Mesendoderm (in vitro differentiated cells): Measurements from ENCODE around the gene PCYOX1L.
A peak's percentile ranks its signal among the peaks of the same experiment; 100 is the strongest.

Experiments
- DNase-seq: peaks from one replicate; pipeline ENCODE4 v3.0.0; 2013
- H2AK5ac ChIP-seq: 2 replicates; pipeline ENCODE4 v1.6.1; 2013; ENCODE audit warnings: low read length, inconsistent platforms
- H2BK120ac ChIP-seq: 2 replicates; pipeline ENCODE4 v1.6.1; 2013; ENCODE audit warnings: low read depth, mild to moderate bottlenecking, low read length, moderate library complexity, mixed read lengths
- H2BK15ac ChIP-seq: replicated peaks from 2 replicates; pipeline ENCODE4 v1.6.1; 2013; ENCODE audit warnings: low read depth, mild to moderate bottlenecking, moderate library complexity
- H2BK5ac ChIP-seq: 2 replicates; pipeline ENCODE4 v1.6.1; 2013; ENCODE audit warnings: low read length, inconsistent platforms
- H3K18ac ChIP-seq: 2 replicates; pipeline ENCODE4 v1.6.1; 2013; ENCODE audit warnings: mild to moderate bottlenecking, low read length, mixed read lengths
- H3K23ac ChIP-seq: one replicate; pipeline ENCODE4 v1.6.1; 2013; ENCODE audit warnings: low read length
- H3K27ac ChIP-seq: 2 replicates; pipeline ENCODE4 v1.5.1; 2013; ENCODE audit warnings: low read depth, mild to moderate bottlenecking, inconsistent platforms, low read length, moderate library complexity
- H3K27me3 ChIP-seq: 2 replicates; pipeline ENCODE4 v1.6.1; 2013; ENCODE audit warnings: low read length, control low read depth, mild to moderate bottlenecking, inconsistent platforms; ENCODE audit not compliant: insufficient read depth, poor library complexity
- H3K36me3 ChIP-seq: 2 replicates; pipeline ENCODE4 v1.6.1; 2013; ENCODE audit warnings: low read length, inconsistent platforms; ENCODE audit not compliant: control insufficient read depth, insufficient read depth
- H3K4ac ChIP-seq: one replicate; pipeline ENCODE4 v1.6.1; 2013; ENCODE audit warnings: low read depth, mild to moderate bottlenecking, low read length, moderate library complexity
- H3K4me1 ChIP-seq: 2 replicates; pipeline ENCODE4 v1.6.1; 2013; ENCODE audit warnings: low read depth, low read length, inconsistent platforms; ENCODE audit not compliant: control insufficient read depth
- H3K4me2 ChIP-seq: 2 replicates; pipeline ENCODE4 v1.6.1; 2013; ENCODE audit warnings: low read length
- H3K4me3 ChIP-seq: 2 replicates; pipeline ENCODE4 v1.5.1; 2013; ENCODE audit warnings: mild to moderate bottlenecking, low read length
- H3K56ac ChIP-seq: one replicate; pipeline ENCODE4 v1.6.1; 2013; ENCODE audit warnings: low read length
- H3K79me1 ChIP-seq: 2 replicates; pipeline ENCODE4 v1.6.1; 2013; ENCODE audit warnings: low read length, inconsistent platforms
- H3K79me2 ChIP-seq: 2 replicates; pipeline ENCODE4 v1.6.1; 2013; ENCODE audit warnings: mild to moderate bottlenecking, low read length; ENCODE audit not compliant: control insufficient read depth, insufficient read depth
- H3K9ac ChIP-seq: 2 replicates; pipeline ENCODE4 v1.6.1; 2013; ENCODE audit warnings: low read length, inconsistent platforms
- H4K5ac ChIP-seq: one replicate; pipeline ENCODE4 v1.6.1; 2013; ENCODE audit warnings: low read length
- H4K8ac ChIP-seq: one replicate; pipeline ENCODE4 v1.6.1; 2013; ENCODE audit warnings: low read depth, mild to moderate bottlenecking, control low read depth, low read length, moderate library complexity
- WGBS: extraction: QIAGEN DNeasy Blood & Tissue Kit; methylation state at CpG from one replicate; pipeline ENCODE4 v1.1.7; 2013; ENCODE audit warnings: low lambda C conversion rate, missing lambda C conversion rate; ENCODE audit not compliant: insufficient coverage; ENCODE audit errors: extremely low coverage; 5-methylcytosine and 5-hydroxymethylcytosine counted together

PCYOX1L gene

DNA sequence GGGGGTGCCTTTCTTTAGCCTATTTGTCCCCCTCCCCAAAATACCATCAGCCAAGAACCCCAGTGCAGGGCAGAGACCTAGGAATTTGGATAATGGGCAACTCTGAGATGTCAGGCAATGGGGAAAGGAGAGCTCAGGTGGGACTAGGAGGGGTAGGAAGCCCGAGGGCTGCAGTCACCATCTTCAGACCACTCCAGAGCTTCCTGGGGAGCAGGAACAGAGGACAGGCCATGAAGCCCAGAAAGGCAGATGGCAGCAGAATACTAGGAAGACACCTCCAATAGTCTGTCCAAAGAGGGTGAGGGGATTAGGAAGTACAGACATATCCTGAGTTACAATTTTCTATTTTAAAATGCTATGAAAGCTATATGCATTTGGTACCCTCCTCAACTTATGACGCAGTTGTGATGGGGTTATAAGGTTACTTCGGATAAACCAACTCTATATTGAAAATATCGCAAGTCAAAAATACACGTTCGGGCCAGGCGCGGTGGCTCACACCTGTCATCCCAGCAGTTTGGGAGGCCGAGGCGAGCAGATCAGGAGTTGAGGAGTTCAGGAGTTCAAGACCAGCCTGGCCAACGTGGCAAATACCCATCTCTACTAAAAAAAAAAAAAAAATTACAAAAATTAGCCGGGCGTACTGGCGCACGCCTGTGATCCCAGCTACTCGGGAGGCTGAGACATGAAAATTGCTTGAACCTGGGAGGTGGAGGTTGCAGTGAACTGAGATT lies 55.8 kb downstream of the PCYOX1L start:
- no peak overlapping the region for H2AK5ac ChIP-seq
- no peak overlapping the region for H3K4ac ChIP-seq
- peaks cover 17% of the 10 kb centered on the region for H3K4me1 ChIP-seq
- no peak overlapping the region for H4K5ac ChIP-seq
- H3K4me2 ChIP-seq, result no peak overlapping the region
- no CpG with 5 or more reads among the region's 16 CpGs for WGBS
- H3K56ac ChIP-seq, result no peak overlapping the region
- H2BK15ac ChIP-seq, result no peak overlapping the region
- H3K79me2 ChIP-seq, result no peaks in the 10 kb centered on the region
- no peak overlapping the region for H2BK120ac ChIP-seq
- no peak overlapping the region for H3K27ac ChIP-seq
- no peaks in the 10 kb centered on the region for H3K36me3 ChIP-seq
- H4K8ac ChIP-seq, result no peak overlapping the region
- H3K79me1 ChIP-seq, result no peaks in the 10 kb centered on the region
- no peak overlapping the region for H3K23ac ChIP-seq
- H2BK5ac ChIP-seq, result no peak overlapping the region
- H3K27me3 ChIP-seq, result no peaks in the 10 kb centered on the region
- no peak overlapping the region for H3K4me3 ChIP-seq
- no peak overlapping the region for H3K18ac ChIP-seq
- no peak overlapping the region for H3K9ac ChIP-seq
- DNase-seq, result no peak

DNA sequence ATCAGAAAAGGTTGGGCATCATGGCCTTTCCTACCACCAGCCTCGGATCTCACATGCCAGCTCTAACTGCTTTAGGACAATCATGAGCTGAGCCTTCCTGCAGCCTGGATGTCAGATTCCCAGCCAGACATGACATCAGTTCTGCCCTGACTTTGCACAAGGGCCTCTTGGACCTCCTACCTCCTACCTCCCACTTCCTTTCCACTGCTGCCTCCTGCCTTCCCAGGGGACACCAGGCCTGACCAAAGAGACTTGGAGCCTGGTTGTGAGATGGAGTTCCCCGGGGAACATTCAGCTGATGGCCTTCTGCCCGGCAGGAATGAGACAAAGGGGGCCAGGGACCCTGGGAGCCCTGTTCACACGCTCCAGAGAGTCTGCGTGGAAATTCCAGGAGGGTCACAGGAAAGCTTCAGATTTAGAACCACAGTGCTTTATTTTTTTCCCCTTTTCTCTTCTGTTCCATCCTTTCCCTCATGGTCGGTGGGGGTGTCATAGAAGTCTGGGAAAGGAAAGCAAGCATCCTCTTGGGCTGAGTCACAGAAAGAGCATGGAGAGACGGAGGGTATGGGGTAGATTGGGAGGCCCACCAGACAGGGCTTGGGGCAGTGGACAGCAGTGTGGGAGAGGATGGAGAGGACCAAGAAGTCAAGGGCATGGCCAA lies 56.7 kb downstream of the PCYOX1L start:
- Histone ChIP-seq H4K5ac (no peak overlapping the region), H3K79me2 (no peaks in the 10 kb centered on the region), H3K18ac (no peak overlapping the region), H3K79me1 (no peaks in the 10 kb centered on the region), H3K9ac (no peak overlapping the region), H4K8ac (no peak overlapping the region), H2AK5ac (peak overlapping the region; percentile 9), H3K56ac (no peak overlapping the region), H2BK120ac (no peak overlapping the region), H3K27ac (no peak overlapping the region), H2BK15ac (no peak overlapping the region), H3K4me1 (peaks cover 15% of the 10 kb centered on the region), H3K4me2 (no peak overlapping the region), H3K23ac (no peak overlapping the region), H3K27me3 (no peaks in the 10 kb centered on the region), H3K4ac (no peak overlapping the region), H3K4me3 (no peak overlapping the region), H2BK5ac (no peak overlapping the region), H3K36me3 (no peaks in the 10 kb centered on the region)
- DNase-seq, result peak; percentile 48
- no CpG with 5 or more reads among the region's 7 CpGs for WGBS

- H3K4me3 ChIP-seq, result no peak overlapping the region
- H3K4me2 ChIP-seq, result no peak overlapping the region
- WGBS, result no CpG with 5 or more reads among the region's 10 CpGs
- no peak overlapping the region for H2BK15ac ChIP-seq
- no peak overlapping the region for H3K9ac ChIP-seq
- H4K8ac ChIP-seq, result no peak overlapping the region
- no peaks in the 10 kb centered on the region for H3K79me2 ChIP-seq
- no peak overlapping the region for H2BK120ac ChIP-seq
- no peak overlapping the region for H2BK5ac ChIP-seq
- H4K5ac ChIP-seq, result no peak overlapping the region
- DNase-seq, result no peak
- H2AK5ac ChIP-seq, result no peak overlapping the region
- no peak overlapping the region for H3K18ac ChIP-seq
- H3K79me1 ChIP-seq, result no peaks in the 10 kb centered on the region
- no peak overlapping the region for H3K56ac ChIP-seq
- H3K4ac ChIP-seq, result no peak overlapping the region
- H3K23ac ChIP-seq, result no peak overlapping the region
- no peaks in the 10 kb centered on the region for H3K27me3 ChIP-seq
- H3K36me3 ChIP-seq, result no peaks in the 10 kb centered on the region
- H3K4me1 ChIP-seq, result peaks cover 12% of the 10 kb centered on the region
- no peak overlapping the region for H3K27ac ChIP-seq
Measured at GRCh38 chr5:149415066-149415967, 57.5 kb downstream of the PCYOX1L start.

DNA sequence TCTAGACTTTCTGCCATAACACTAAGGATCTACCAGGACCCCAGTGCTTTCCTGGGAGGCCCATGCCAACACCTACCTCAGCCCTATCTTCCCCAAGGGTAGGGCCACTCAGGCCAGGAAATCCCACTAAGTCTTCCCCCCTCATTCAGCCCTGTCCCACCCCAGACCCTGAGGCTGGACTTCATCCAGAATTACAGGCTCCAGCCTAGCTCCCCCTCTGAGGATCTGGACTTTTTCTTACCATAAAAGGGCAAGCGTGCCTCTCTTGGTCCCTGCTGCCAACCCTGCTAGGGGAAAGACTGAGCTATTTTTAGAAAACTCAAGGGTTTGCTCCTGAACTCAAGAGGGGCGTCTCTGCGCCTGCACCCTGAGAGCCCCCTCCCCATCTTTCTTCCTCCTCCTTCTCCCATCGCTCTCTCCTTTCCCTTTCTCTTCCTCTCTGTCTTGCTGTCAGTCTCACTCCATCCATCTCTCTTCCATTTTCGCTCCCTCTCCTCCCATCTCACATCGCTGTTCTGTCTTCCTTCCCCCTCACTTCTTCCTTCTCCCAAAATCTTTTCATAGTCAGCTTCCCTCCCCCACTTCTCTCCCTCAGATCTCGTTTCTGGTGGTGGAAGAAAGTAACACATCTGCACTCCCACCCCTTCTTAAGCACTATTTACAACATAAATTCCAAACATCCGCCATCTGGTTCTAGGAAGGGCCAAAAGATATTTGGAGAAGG lies 59.3 kb downstream of the PCYOX1L start:
- 100% methylated on average over 2 of the region's 8 CpGs for WGBS

DNA sequence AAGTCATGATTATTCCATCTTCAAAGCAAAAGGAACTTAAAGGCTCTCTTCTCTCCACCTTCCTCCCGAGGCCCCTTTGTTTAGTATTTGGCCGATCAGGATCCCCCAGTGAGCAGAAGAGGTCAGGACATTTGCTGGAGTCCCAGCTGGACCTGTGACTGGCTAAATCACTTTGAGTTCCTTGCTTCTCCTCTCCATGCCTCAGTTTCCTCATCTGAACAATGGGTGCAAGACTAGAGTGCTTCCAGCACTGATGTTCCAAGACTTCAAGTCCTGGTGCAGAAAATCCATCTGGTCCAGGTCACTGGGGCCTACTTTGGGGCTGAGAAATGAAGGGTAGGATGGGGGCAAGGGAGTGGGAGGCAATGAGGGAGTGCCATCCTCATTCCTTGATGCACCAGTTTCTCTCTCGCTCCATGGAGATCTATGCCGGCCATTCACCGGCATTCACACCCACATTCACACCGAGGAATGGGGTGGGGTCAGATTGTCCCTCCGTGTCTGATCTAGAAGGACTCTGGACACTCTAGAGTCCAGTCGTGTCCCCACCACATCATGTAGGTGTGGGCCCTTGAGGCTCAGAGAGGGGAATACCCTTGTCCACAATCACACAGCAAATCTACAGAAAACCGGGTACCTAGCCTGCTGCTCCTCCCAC lies 60.0 kb downstream of the PCYOX1L start:
- Histone ChIP-seq H3K27ac (no peak overlapping the region), H3K4ac (no peak overlapping the region), H3K79me1 (no peaks in the 10 kb centered on the region), H3K27me3 (no peaks in the 10 kb centered on the region), H2AK5ac (no peak overlapping the region), H3K36me3 (no peaks in the 10 kb centered on the region), H2BK15ac (no peak overlapping the region), H2BK120ac (no peak overlapping the region), H3K23ac (no peak overlapping the region), H3K9ac (no peak overlapping the region), H3K79me2 (no peaks in the 10 kb centered on the region), H3K4me2 (no peak overlapping the region), H3K4me1 (peaks cover 5% of the 10 kb centered on the region), H3K18ac (no peak overlapping the region), H4K8ac (no peak overlapping the region), H4K5ac (no peak overlapping the region), H2BK5ac (no peak overlapping the region), H3K56ac (no peak overlapping the region), H3K4me3 (no peak overlapping the region)
- no peak for DNase-seq
- no CpG with 5 or more reads among the region's 9 CpGs for WGBS

More for the DNA sequence above, 59.3 kb downstream of the PCYOX1L start:
- Histone ChIP-seq H2AK5ac (no peak overlapping the region), H4K5ac (peak overlapping the region; percentile 13), H2BK120ac (no peak overlapping the region), H3K4me1 (peaks cover 4% of the 10 kb centered on the region), H4K8ac (no peak overlapping the region), H3K4me3 (no peak overlapping the region), H3K79me1 (no peaks in the 10 kb centered on the region), H2BK5ac (peak overlapping the region; percentile 51), H3K27me3 (no peaks in the 10 kb centered on the region), H3K27ac (no peak overlapping the region), H3K79me2 (no peaks in the 10 kb centered on the region), H3K4ac (no peak overlapping the region), H3K4me2 (no peak overlapping the region), H3K18ac (peak overlapping the region; percentile 6), H3K23ac (no peak overlapping the region), H3K36me3 (no peaks in the 10 kb centered on the region), H3K9ac (peak overlapping the region; percentile 41), H3K56ac (peak overlapping the region; percentile 8), H2BK15ac (no peak overlapping the region)
- no peak for DNase-seq
